Measurements from ENCODE around the gene EMX1.
"Not testable (repeated sequence)": the region's sequence is repeated elsewhere in the genome, so short reads cannot be mapped to it uniquely, and the experiment has no call there.

Gene EMX1

GRCh38 chr2:72901426-72901825, 15.9 kb upstream of the EMX1 start:
- no peak for DNase-seq

GRCh38 chr2:72907369-72907768, 9.9 kb upstream of the EMX1 start:
- not testable (repeated sequence) for DNase-seq

- DNase-seq = no peak
Observed at GRCh38 chr2:72908741-72909140, 8.6 kb upstream of the EMX1 start.

- DNase-seq = no peak
Observed at GRCh38 chr2:72911256-72911655, 6.1 kb upstream of the EMX1 start.

GRCh38 chr2:72913486-72914205, 3.7 kb upstream of the EMX1 start:
- no peak for DNase-seq

GRCh38 chr2:72914206-72914559, 3.1 kb upstream of the EMX1 start:
- DNase-seq = no peak

GRCh38 chr2:72914589-72915319, 2.6 kb upstream of the EMX1 start:
- DNase-seq = no peak

GRCh38 chr2:72915320-72915906, 1.9 kb upstream of the EMX1 start:
- no peak for DNase-seq

- DNase-seq = no peak
Observed at GRCh38 chr2:72915907-72916742, 1.2 kb upstream of the EMX1 start.

- no peak for DNase-seq
Observed at GRCh38 chr2:72916743-72917137, 579 bp upstream of the EMX1 start.

- DNase-seq = no peak
Observed at GRCh38 chr2:72917877-72918553, 696 bp downstream of the EMX1 start.

GRCh38 chr2:72919414-72920317, 2.3 kb downstream of the EMX1 start:
- no peak for DNase-seq

- DNase-seq = no peak
Observed at GRCh38 chr2:72920318-72921087, 3.2 kb downstream of the EMX1 start.

GRCh38 chr2:72921088-72921851, 4.0 kb downstream of the EMX1 start:
- DNase-seq = no peak

- no peak for DNase-seq
Observed at GRCh38 chr2:72921853-72922252, 4.5 kb downstream of the EMX1 start.

GRCh38 chr2:72923833-72924352, 6.6 kb downstream of the EMX1 start:
- DNase-seq = no peak

- DNase-seq = no peak
Observed at GRCh38 chr2:72924353-72925240, 7.3 kb downstream of the EMX1 start.

GRCh38 chr2:72925328-72925943, 8.1 kb downstream of the EMX1 start:
- DNase-seq = no peak

All from NCI-H2107 (cell line).